ENCODE results near the gene LRRC55. TPM values are rescaled to one million over a fixed set of nuclear protein-coding genes. Genes with fewer than 3 reads are reported as not detected.

LRRC55 gene, protein sequence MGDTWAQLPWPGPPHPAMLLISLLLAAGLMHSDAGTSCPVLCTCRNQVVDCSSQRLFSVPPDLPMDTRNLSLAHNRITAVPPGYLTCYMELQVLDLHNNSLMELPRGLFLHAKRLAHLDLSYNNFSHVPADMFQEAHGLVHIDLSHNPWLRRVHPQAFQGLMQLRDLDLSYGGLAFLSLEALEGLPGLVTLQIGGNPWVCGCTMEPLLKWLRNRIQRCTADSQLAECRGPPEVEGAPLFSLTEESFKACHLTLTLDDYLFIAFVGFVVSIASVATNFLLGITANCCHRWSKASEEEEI
- not detected for total RNA-seq

DNA sequence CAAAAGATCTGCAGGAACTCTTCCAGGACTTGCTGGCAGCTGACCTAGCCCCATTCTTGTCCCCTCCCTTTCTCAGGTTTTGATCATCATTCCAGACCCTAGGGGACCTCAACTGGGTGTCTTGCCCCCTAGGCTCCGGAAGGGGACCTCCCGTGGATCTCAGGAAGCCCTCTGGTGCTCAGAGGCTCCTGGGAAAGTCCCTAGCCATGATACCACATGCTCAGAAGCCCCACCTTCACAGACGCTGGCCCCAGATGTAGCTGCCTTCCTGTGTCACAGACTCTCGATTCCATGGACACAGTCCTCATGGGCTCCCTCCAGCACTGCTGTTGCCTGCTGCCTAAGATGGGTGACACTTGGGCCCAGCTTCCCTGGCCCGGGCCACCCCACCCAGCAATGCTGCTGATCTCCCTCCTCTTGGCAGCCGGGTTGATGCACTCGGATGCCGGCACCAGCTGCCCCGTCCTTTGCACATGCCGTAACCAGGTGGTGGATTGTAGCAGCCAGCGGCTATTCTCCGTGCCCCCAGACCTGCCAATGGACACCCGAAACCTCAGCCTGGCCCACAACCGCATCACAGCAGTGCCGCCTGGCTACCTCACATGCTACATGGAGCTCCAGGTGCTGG, at the start of gene LRRC55:
TSS of gene LRRC55 (plus strand) at position 276 of the 628 bp plus-strand sequence. CDS start at position 346, 70 bp downstream.
- Histone ChIP-seq H3K4me1 (no peaks in the 10 kb centered on the region), H3K36me3 (no peaks in the 10 kb centered on the region), H3K9me3 (no peaks in the 10 kb centered on the region), H3K27me3 (no peaks in the 10 kb centered on the region), H3K27ac (no peak within 1 kb of the TSS), H3K4me3 (no peak within 1 kb of the TSS)
- TF ChIP-seq, protein P1, sequence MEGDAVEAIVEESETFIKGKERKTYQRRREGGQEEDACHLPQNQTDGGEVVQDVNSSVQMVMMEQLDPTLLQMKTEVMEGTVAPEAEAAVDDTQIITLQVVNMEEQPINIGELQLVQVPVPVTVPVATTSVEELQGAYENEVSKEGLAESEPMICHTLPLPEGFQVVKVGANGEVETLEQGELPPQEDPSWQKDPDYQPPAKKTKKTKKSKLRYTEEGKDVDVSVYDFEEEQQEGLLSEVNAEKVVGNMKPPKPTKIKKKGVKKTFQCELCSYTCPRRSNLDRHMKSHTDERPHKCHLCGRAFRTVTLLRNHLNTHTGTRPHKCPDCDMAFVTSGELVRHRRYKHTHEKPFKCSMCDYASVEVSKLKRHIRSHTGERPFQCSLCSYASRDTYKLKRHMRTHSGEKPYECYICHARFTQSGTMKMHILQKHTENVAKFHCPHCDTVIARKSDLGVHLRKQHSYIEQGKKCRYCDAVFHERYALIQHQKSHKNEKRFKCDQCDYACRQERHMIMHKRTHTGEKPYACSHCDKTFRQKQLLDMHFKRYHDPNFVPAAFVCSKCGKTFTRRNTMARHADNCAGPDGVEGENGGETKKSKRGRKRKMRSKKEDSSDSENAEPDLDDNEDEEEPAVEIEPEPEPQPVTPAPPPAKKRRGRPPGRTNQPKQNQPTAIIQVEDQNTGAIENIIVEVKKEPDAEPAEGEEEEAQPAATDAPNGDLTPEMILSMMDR (IDR thresholded peaks at IDR 0.05) = no peak
- intact Hi-C loops (cut with DNase I) = no loop called here
- no peak for DNase-seq (ENCODE audit: low spot score in 2 of 2)

DNA sequence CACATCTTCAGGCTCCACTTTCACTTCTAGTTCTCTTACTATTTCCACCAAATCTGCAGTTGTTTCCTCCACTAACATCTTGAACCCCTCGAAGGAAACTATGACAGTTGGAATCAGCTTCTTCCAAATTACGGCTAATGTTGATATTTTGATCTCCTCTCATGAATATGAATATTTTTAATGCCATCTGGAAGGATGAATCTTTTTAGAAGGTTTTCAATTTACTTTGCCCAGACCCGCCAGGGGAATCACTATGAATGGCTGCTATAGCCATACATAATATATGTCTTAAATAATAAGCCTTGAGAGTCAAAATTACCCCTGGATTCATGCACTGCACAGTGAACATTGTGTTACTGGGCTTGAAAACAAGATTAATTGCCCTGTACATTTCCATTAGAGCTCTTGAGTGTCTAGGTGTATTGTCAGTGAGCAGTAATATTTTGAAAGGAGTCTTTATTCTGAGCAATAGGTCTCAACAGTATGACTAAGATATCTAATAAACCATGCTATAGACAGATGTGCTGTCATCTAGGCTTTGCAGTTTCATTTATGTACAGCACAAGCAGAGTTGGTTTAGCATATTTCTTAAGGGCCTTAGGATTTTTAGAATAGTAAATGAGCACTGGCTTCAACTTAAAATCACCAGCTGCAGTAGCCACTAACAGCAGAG, 48.3 kb upstream of the LRRC55 start:
- intact Hi-C loops (cut with DNase I) = no loop called here
- Histone ChIP-seq H3K27ac (no peak overlapping the region), H3K4me3 (no peak overlapping the region), H3K4me1 (no peaks in the 10 kb centered on the region), H3K36me3 (no peaks in the 10 kb centered on the region), H3K27me3 (no peaks in the 10 kb centered on the region), H3K9me3 (no peaks in the 10 kb centered on the region)
- DNase-seq (ENCODE audit: low spot score in 2 of 2) = no peak
- TF ChIP-seq, protein P1 (IDR thresholded peaks at IDR 0.05) = no peak

DNA sequence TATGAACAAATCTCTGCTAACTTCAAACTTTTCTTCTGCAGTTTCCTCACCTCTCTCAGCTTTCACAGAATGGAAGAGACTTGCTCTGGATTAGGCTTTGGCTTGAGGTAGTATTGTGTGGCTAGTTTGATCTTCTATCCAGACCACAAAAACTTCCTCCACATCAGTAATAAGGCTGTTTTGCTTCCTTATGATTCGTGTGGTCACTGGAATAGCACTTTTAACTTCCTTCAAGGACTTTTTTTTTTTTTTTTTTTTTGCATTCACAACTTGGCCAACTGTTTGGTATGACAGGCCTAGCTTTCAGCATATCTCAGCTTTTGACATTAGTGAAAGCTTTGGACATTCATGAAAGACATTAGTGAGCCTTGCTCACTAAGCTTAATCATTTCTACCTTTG, 47.5 kb upstream of the LRRC55 start:
- intact Hi-C loops (cut with DNase I) = no loop called here
- no peak overlapping the region for H3K27ac ChIP-seq
- no peaks in the 10 kb centered on the region for H3K9me3 ChIP-seq
- H3K36me3 ChIP-seq = no peaks in the 10 kb centered on the region
- H3K4me3 ChIP-seq = no peak overlapping the region
- no peak for DNase-seq (ENCODE audit: low spot score in 2 of 2)
- no peaks in the 10 kb centered on the region for H3K4me1 ChIP-seq
- TF ChIP-seq, protein P1 (IDR thresholded peaks at IDR 0.05) = no peak
- H3K27me3 ChIP-seq = no peaks in the 10 kb centered on the region

DNA sequence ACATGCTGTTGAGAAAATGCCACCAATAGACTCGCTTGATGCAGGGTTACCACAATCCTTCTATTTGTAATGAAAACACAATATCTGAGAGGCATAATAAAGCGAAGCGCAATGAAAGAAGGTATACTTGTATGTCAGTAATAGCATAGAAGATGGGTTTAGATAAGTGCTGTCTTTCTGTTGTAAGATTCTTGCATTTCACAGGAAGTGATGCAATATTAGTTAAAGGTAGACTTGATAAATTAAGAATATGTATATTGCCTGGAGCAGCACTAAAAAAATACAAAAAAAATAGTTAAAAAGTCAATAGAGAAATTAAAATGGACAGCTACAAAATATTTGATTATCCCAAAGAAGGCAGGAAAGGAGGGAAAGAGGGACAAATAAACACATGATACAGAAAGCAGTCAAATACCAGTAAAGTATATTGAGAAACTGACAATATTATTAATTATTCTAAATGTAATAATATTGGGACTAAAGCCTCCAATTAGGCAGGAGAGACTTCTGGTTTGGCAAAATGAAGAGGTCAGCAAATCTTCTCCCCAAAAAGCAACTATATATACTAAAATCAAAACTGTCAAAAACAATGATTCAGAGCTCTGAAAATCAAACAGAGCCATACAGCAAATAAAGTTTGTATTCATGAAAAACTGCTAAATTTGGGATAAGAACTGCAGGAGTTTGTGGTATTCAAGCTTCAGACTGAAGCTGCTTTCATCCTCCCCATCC, 46.6 kb upstream of the LRRC55 start:
- DNase-seq (ENCODE audit: low spot score in 2 of 2) = no peak
- Histone ChIP-seq H3K4me1 (no peaks in the 10 kb centered on the region), H3K27me3 (no peaks in the 10 kb centered on the region), H3K36me3 (no peaks in the 10 kb centered on the region), H3K9me3 (no peaks in the 10 kb centered on the region), H3K4me3 (no peak overlapping the region), H3K27ac (no peak overlapping the region)
- intact Hi-C loops (cut with DNase I) = no loop called here
- TF ChIP-seq, protein P1 (IDR thresholded peaks at IDR 0.05) = no peak

DNA sequence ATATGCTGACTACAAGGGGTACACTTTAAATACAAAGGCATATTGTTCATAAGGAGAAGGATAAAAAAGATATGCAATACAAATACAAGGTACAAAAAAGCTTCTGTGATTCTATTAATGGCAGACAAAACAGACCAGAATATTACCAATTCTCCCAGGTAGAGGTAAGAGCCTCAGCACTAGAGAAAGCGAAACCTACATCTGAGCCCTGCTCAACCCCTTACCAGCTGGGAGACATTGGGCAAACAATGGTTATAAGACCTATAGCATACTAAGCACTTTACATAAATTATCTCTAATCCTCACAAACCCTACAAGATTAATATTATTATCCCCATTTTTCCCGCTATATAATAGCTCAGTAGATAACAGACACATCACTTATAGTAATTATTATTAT, 41.2 kb upstream of the LRRC55 start:
- no peak overlapping the region for H3K27ac ChIP-seq
- H3K36me3 ChIP-seq = no peaks in the 10 kb centered on the region
- H3K9me3 ChIP-seq = no peaks in the 10 kb centered on the region
- intact Hi-C loops (cut with DNase I) = no loop called here
- DNase-seq (ENCODE audit: low spot score in 2 of 2) = no peak
- no peaks in the 10 kb centered on the region for H3K4me1 ChIP-seq
- no peaks in the 10 kb centered on the region for H3K27me3 ChIP-seq
- TF ChIP-seq, protein P1 (IDR thresholded peaks at IDR 0.05) = no peak
- no peak overlapping the region for H3K4me3 ChIP-seq
